ENCODE measurements around the gene TLR10.

GRCh38 chr4:38819569-38819968 lies 36.8 kb upstream of the TLR10 start:
- no peak for TF ChIP-seq CTCF (IDR thresholded peaks at IDR 0.05; ENCODE audit: low read length)
- TF ChIP-seq EZH2 (IDR thresholded peaks at IDR 0.05; ENCODE audit: borderline replicate concordance, low read length): no peak
